Measurements from ENCODE around the gene SPTBN1.

Gene SPTBN1

DNA sequence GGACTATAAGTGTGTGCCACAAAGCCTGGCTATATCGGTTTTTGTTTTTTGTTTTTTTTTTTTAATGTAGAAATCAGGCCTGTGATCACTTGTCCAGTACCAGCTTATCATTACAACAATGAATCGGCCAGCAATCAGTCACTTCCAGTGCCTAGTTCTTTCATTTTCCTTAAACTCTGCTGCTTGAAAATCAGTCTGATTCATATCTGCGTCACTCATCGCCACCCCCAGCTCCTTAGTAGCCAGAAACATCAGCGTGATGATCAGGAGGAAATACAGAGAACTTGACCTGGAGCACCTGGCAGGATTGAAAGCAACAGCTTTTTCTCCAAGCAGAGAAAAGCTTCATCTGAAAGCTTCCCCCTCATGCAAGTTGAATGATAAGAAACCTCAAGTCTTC lies 75.4 kb downstream of the SPTBN1 start:
- DNase-seq: no peak

DNA sequence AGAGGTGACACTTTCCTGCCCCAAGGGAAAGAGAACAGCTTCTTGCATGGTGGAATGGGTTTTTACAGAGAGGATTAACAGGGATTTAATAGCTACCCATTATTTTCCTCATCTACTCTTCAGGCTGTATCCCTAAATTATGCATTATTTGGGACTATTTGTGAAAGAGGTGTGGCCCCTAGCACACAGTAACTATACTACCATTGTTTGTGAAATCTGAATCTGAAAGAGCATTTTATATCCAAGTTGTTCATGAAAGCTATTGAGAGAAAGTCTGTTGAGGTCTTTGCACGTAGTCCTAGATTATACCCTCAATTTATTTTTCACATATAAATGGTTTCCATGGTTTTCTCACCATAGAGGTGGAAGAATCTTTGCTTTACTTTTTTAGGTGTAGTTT lies 78.1 kb downstream of the SPTBN1 start:
- no peak for DNase-seq

DNA sequence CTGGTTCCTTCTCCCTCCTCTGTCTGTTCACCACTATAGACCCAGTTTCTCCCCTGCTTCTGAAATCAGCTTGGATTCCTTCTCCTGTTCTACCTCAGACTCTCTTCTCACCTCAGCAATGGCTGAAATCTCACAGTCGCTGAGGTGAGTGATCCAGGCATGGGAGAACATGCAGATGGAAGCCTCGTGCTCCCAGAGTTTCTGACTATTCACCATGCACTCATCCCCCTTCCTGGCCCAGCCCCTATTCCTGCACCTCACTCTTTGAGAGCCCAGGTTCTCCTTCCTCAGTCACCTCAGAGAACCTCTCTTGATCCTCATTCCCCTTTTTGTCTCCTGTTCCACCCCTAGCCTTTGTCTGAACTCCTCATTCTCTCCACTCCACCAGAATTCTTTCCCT lies 78.5 kb downstream of the SPTBN1 start:
- DNase-seq: no peak

DNA sequence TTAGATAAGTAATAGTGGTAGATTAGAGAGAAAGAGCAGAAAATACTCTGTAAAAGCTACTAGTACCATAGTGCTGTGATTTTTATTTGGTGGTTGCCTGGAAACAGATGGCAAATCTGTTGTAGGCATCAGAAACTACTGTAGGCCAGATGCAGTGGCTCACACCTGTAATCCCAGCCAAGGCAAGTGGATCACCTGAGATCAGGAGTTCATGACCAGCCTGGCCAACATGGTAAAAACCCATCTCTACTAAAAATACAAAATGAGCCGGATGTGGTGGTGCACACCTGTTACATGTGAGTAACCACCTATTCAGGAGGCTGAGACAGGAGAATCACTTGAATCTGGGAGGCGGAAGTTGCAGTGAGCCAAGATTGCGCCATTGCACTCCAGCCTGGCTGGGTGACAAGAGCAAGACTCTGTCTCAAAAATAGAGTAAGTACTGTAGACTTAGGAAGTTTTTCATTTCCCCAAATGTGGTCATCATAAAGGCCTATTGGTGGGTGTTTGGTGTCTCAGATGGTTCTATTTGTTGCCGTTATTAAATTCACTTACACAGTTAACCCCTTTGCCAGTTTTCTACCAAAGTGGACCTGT lies 79.6 kb downstream of the SPTBN1 start:
- no peak for DNase-seq

DNA sequence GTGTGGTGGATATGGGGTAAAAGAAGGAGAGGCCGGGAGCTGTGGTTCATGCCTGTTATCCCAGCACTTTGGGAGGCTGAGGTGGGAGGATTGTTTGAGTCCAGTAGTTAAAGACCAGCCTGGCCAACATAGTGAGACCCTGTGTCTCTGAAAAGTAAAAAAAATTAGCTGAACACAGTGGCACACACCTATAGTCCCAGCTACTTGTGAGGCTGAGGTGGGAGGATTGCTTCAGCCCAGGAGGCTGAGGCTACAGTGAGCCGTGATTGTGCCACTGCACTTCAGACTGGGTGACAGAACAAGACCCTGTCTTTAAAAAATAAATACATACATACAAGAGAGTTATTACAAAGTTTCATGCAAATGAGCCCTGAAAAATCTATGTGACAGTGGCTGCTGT lies 80.6 kb downstream of the SPTBN1 start:
- no peak for DNase-seq

DNA sequence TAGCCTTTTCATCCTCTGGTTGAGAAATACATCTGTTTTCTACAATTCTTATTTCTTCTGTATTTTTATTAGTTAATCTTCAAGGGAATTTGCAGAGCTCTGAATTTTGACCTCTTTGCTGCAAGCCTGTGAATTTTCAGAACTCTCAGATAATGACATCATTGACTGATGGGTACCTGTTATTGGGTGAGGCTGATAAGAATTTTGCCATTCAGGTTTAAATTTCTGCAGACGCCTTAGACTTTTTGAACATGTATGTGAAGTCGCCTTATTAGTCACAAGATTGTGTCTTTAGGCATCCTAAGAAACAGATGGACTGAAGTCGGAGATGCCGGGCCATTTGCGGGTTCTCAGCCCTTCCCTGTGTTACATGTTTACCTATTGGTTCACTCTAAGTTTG lies 82.4 kb downstream of the SPTBN1 start:
- DNase-seq: no peak

DNA sequence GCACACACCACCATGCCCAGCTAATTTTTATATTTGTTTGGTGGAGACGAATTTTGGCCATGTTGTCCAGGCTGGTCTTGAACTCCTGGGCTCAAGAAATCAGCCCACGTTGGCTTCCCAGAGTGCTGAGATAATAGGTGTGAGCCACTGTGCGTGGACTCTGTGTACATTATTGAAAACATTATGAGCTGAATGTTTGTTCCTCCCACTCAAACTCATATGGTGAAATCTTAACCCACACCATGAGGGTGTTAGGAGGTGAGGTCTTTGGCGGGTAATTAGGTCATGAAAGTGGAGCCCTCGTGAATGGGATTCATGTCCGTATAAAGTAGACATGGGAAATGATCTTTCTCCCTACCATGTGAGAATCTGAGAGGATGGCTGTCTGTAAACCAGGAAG lies 83.6 kb downstream of the SPTBN1 start:
- DNase-seq: no peak

DNA sequence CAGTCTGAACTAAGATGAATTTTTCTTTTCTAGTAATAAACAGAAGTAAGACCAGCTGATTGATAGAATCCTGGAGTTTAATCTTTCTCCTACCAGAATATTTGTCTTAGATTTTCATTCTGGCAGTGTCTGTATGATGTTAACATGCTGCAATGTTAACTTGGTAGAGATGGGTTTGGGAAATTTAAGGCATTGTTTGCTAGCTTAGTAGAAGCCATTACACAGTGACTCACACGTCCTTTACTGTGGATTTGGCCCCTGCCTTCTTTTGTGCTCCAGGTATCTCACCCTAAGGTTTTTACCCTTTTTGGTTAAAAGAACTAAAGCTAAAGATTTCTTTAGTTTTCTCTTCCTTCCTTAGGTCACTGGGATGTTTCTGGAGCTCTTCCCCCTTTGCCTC lies 84.1 kb downstream of the SPTBN1 start:
- DNase-seq: no peak

DNA sequence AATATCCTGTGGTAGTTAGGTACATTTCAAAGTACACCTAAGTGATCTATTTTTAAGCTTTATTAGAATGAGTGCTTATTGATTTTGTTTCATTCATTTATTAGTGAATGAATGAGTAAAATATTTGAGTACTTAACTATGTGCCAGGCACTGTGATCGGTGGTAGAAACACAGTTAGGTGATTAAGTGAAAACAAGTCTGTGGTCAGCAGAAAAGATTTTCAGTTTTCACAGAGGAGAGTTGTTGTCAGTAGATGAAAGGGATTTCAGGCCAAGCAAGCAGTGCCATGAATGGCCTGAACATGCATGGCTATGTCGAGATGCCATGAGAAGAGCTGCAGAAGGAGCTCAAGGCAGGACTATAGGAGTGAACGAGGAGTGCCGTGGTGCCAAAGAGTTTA lies 85.9 kb downstream of the SPTBN1 start:
- DNase-seq: no peak

DNA sequence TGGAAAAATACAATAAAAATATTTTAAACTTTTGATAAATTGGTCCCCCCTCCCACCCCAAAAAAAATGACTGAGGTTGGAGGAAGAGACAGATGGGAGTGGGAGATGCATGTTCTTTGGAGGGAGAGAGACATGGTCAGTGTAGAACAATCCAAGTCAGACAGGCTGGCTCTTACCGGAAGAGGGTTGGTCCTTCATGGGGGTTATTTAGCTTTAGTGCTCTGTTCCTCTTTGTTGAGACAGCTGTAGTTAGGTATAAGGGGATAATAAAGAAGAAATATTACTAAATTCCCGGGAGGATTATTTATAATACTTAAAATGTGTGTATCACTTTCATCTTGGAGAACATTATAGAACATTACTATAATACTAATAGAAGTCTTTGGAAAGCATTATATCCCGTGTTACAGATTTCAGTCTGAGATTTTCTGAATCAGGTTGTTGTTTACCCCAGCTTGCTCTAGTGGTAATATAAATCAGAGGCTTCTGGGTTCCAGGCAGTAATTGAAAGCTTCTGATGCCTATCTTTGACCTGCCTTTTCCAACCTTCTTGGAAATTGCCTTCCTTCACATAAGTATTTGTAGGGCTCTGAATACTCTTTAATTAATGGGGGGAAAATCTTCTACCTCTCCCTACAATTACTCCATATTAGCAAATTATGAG lies 87.7 kb downstream of the SPTBN1 start:
- DNase-seq: no peak

DNA sequence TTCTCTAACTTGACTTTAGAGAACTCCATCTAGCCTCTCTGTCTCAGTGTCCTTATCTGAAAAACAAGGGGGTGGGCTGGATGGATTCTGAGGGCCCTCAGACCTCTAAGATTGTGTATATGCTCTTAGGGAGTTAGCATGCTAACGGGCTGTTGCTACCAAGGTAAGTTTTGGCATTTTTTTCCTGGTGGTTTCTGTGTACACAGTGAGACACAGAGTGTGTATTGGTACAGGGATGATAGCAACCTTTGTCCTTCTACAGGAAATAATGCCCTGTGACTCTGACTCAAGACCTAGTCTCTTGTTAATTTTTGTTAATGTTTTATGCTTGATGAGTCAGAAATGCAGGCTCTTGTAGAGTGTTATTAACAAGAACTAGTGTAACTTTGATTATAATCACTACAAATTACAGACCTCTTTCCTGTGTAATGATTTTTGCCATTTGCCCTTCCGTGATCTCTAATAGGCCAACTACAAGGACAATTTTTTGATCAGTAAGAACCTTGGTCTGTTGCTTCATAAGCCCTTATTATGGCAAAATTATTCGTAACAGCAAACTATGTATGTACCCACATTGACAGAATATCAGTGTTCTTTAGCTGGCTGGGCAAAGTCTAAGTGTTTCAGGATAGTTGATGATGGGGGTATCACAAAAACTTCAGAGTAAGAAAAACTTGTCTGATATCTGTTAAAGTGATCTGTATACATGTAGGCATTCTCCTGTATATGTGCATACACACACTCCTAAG lies 89.7 kb downstream of the SPTBN1 start:
- DNase-seq: peak; percentile 25

DNA sequence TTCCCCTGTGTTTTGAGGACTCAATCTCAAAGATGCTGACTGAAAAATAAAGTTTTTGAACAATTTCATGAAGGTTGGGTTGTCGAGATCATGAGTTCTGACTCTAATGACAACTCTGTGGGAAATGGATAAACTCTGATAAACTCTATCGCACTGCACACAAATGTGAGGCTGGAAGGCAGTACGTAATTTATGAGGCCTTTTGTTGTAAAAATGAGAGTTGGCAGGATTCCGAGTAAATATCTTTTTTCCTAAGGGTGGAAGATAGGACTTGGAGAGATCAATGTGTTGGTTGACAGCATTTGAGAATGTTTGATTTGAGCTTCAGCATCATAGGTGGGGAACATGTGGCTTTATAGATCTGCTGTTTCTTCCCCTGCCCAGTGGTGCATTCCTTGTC lies 90.4 kb downstream of the SPTBN1 start:
- no peak for DNase-seq

DNA sequence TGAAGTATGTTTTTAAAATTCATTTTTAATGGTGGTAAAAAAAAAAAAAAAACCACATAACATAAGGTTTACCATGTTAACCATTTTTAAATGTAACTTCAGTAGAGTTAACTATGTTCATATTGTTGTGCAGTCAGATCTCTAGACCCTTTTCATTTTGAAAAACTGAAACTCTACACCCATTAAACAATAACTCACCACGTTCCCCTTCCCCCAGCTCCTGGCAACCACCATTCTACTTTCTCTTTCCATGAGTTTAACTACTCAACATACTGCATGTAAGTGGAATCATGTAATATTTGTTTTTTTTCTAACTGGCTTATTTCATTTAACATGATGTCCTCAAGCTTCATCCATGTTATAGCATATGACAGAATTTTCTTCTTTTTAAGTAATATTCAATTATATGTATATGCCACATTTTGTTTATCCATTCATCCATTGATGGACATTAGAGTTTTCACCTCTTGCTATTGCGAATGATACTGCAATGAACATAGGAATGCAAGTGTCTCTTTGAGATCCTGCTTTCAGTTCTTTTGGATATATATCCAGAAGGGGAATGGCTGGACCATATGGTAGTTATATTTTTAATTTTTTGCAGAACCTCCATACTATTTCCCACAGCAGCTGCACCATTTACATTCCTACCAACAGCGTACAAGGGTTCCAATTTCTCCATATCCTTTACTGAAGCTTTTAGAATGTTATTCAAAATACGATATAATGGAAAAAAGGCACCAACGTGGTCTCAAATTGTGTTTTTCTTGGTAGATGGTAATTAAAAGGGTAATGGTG lies 91.0 kb downstream of the SPTBN1 start:
- no peak for DNase-seq

DNA sequence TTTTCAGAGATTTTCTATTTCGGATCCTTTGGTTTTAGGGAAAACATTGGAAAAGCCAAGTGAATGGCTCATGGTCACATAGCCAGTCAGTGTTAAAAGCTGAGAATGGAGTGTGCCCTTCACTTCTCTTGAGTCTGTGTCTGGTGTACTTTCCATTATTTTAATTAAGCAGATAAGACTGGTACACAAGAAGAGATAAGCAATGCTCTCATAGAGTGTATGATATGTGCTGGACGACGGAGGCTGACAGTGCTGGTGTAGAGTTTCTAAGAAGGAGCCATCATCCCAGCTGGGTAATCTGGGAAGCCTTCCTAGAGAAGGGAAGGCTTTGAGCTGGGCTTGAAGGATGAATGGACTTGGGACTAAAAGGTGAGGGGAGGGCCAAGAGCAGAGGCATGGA lies 93.3 kb downstream of the SPTBN1 start:
- DNase-seq: no peak

DNA sequence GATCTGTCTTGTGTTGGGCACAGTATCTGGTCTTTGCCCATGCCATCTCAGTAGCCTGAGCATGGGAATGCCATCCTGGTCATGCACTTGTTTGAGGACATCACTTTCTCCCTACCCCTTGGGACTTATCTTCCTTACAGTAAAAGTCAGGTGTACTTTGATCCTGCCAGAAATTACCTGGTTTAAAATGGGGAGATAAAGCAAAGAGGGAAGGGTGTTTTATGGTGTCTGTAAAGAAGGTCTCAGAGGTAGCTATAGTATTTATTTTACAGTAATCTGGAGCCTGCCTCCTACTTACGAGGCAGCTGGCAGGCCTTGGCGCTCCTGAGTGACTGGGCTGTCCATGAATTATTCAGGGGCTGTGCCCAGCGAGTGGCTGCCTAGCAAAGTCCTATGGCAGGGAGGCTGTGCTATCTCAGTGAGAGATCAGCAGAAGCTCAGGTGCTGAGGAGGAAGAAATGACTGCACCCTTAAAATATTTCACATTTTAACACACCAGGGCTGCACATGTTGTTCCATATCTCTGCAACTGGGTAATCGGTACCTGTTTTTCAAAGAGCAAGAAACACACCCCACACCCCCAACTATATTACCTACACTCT lies 93.9 kb downstream of the SPTBN1 start:
- no peak for DNase-seq

DNA sequence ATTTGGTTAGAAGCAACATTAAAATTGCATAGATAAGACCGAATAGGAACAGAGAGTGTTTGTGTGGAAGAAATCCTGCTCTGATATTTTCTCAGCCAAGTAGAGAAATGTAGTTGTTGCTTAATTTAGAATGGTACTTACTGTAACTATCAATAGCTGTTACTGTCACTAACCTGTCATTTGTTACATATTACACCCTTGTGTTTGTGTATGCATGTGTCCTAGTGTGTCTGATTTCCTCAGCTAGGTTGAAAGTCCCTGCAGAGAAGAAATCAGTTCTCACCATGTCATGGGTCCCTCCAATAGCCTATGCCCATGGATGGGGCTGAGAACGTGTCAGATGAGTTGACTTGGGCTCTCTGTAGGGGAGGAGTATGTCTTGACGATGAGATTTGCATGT lies 94.4 kb downstream of the SPTBN1 start:
- DNase-seq: no peak

DNA sequence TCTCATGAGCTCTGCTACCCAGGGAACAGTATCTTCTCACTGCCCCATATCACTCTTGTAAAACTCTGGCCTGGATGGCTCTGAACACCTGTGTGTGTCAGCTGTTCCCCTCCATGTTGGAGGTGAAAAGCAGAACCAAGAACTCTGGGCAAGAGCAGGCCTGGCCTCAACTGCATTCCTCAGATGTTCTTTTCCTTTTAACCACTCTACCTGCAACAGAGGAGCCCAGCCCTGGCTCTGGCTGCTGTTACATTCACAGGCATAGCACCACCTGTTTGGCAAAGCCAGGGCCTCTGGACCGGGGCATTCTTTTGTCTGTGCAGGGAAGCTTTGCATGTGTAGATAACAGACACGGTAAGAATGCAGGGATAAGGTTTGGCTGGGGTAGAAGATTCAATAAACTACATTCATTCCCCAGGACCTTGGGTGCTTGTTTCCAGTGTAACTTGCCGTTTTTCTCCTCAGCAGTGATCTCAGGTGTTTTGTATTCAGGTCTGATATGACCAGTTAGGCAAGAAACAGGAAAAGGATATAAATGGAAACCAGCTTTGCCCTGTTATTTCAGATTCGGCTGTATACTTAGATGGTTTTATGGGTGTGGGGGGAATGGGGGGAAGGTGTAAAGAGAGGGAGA lies 95.1 kb downstream of the SPTBN1 start:
- DNase-seq: no peak

DNA sequence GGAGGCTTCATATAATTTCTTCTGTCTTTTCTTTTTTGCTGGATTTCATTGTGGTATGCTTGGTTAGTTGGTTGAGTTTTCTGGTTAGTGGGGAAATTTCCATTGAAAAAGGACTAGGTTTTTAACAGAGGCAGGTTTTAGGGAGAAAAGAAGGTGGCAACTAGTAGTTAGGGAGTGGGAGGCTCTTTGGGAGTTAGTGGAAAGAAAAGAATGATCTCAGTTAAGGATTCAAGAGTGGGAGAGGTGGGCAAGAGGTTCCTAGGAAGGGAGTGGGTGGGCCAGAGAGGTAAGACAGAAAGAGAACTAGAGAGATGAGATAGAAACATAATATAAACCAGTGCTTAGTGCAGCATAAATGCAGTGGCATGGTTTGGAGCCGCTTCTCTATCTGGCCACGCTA lies 96.9 kb downstream of the SPTBN1 start:
- DNase-seq: no peak

DNA sequence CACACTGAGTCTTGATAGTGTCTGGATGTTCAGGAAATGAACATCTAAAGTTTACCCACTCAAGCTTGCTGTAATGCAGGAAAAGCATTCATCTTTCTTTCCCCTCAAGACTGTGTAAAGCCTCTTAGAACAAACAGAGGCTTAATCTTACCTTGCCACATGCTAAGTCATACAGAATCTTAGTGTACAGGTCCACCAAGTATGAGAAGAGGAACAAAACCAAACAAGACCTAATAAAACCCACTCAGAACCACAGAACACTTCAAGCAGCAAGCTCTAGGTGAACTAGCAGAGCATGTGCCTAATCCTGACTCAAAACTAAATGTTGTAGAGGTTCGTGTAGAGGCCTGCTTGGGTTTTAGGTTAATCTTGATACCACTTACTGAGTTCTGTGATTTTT lies 97.6 kb downstream of the SPTBN1 start:
- no peak for DNase-seq

DNA sequence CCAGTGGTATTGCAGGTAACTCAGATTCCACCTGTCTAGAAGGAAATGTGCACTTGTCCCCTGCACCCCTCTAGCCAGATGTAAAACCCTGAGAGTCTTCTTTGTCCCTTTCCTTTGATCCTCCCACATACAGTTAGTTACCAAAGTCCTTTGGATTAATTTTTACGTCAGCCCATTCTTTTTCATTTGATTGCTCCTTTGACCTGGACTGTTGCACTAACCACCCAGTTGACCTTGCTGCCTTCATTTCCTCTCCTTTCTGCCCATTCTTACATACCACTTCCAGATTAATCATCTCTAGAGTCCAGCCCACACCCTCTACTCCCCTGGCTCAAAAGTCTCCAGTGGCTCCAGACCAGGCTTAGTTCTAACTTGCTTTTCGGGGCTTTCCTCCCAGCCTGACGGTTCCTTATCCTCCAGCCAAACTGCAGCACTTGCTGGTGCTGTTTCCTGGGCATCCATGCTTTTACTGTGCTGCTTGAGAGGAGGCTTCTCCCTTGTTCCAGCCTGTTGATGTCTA lies 99.3 kb downstream of the SPTBN1 start:
- DNase-seq: no peak

DNA sequence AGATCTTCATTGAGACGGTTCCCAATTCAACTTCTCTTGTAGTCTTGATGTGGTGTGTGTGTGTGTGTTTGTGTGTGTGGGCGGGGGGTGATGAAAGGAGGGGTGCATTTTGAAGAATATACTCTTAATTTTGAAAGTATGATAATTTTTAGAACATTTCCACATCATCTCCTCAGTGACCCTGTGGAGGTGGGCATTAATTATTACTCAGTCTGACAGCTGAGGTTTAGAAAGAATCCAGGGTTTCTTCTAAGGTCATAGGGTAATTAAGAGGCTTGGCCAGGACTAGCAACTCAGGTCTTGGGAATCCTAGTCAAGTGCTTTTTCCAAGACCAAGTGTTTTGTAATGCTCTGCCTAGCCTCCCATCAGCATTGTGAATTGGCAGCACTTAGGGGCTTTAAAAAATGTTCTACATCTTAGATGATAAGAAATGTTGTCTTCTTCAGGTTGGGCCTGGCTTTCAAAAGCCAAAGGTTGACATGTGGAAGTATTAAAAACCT lies 100.5 kb downstream of the SPTBN1 start:
- no peak for DNase-seq

DNA sequence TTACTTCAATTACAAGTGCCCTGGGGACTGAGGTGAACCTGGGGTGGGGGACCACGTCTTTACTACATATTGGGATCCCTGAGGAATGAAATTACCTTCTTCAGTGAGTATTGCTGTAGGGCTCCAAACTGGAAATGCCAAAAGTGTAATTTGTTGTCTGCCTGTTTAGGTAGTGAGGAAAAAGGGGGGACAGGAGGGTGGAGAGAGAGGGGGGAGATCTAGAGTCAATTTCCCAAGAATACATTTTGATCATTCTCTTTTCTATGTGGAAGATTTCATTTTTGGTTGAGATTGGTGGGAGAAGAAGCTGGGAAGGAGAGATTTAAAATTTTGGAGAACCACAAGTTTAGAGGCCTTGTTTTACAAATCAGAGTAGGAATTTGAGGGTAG lies 101.1 kb downstream of the SPTBN1 start:
- DNase-seq: no peak
